Transverse colon (tissue), 4 donors: ENCODE measurements around the gene PMEPA1.

Source experiments
- EP300 ChIP-seq: sonication (generic); formaldehyde crosslinking; IDR thresholded peaks from one replicate; pipeline ENCODE4 v1.6.1; 2017; ENCODE audit warnings: antibody characterized with exemption, low read depth
- POLR2A ChIP-seq: fragments of 450-650 bp; IDR thresholded peaks from one replicate; pipeline ENCODE4 v1.6.1; 2016; ENCODE audit warnings: antibody characterized with exemption, mild to moderate bottlenecking, moderate library complexity
- POLR2AphosphoS5 ChIP-seq, 3 donors: sonication (generic); formaldehyde crosslinking; IDR thresholded peaks; one replicate each; pipeline ENCODE4 v1.6.1; 2016; ENCODE audit warnings: antibody characterized with exemption in 3 of 3
- TF ChIP-seq, protein P1 (sequence below), 5 experiments: fragments of 200-600 bp in 3 of 5; fragments of 450-650 bp in 2 of 5; sonication (generic) in 3 of 5; IDR thresholded peaks; 1 replicate in 2 of 5; 2 replicates in 3 of 5; pipeline ENCODE4 v1.5.1; 2016 to 2017; ENCODE audit warnings: antibody characterized with exemption in 5 of 5, inconsistent platforms in 3 of 5, mild to moderate bottlenecking in 2 of 5, moderate library complexity in 1 of 5

- TF ChIP-seq, protein P1, sequence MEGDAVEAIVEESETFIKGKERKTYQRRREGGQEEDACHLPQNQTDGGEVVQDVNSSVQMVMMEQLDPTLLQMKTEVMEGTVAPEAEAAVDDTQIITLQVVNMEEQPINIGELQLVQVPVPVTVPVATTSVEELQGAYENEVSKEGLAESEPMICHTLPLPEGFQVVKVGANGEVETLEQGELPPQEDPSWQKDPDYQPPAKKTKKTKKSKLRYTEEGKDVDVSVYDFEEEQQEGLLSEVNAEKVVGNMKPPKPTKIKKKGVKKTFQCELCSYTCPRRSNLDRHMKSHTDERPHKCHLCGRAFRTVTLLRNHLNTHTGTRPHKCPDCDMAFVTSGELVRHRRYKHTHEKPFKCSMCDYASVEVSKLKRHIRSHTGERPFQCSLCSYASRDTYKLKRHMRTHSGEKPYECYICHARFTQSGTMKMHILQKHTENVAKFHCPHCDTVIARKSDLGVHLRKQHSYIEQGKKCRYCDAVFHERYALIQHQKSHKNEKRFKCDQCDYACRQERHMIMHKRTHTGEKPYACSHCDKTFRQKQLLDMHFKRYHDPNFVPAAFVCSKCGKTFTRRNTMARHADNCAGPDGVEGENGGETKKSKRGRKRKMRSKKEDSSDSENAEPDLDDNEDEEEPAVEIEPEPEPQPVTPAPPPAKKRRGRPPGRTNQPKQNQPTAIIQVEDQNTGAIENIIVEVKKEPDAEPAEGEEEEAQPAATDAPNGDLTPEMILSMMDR (IDR thresholded peaks at IDR 0.05) = no peak
- TF ChIP-seq EP300 (no peak), POLR2A (no peak), POLR2AphosphoS5 (IDR thresholded peaks at IDR 0.05) (no peak)
These were observed 40.2 kb downstream of the PMEPA1 start for GRCh38 chr20:57669632-57670031.
